ENCODE data around the gene PRR19. TPM values are rescaled to one million over a fixed set of nuclear protein-coding genes. Genes with fewer than 3 reads are reported as not detected.
A peak's percentile ranks its signal among the peaks of the same experiment; 100 is the strongest.

PRR19 gene
- total and polyA plus RNA-seq, 4 donors = 0.27 to 0.43 (median 0.42) TPM; not detected in 1

GRCh38 chr19:42271861-42272534, 29.9 kb upstream of the PRR19 start:
- Histone ChIP-seq H3K27ac (ENCODE audit: low read depth in 1 of 2, low read length in 2 of 2) (peak overlapping the region; percentile 81 to 91), H3K9me3 (ENCODE audit: control insufficient read depth in 4 of 4, low read length in 3 of 4) (no peaks in the 10 kb centered on the region), H3K27me3 (ENCODE audit: control insufficient read depth in 4 of 4, insufficient read depth in 4 of 4, low read length in 3 of 4) (no peaks in the 10 kb centered on the region), H3K4me3 (ENCODE audit: low read depth in 1 of 3, low read length in 3 of 3) (no peak overlapping the region), H3K4me1 (ENCODE audit: control insufficient read depth in 4 of 4, insufficient read depth in 4 of 4, low read length in 3 of 4) (peaks cover 6 to 44% (median 23%) of the 10 kb centered on the region in 4 donors), H3K9ac (ENCODE audit: low read depth in 1 of 2, low read length in 2 of 2) (no peak overlapping the region), H3K36me3 (ENCODE audit: control insufficient read depth in 4 of 4, insufficient read depth in 3 of 4, low read depth in 1 of 4, low read length in 3 of 4) (peaks cover 5 to 21% (median 12%) of the 10 kb centered on the region in 4 donors)
- no peak for DNase-seq (ENCODE audit: low spot score)
- 93% methylated on average over 35 of the region's 35 CpGs for WGBS
- TF ChIP-seq FOXA2 (IDR thresholded peaks at IDR 0.05) (no peak), ZBTB33 (IDR thresholded peaks at IDR 0.05) (no peak), MAX (IDR thresholded peaks at IDR 0.05) (no peak), EGR1 (IDR thresholded peaks at IDR 0.05; ENCODE audit: low read depth in 2 of 2) (no peak), GABPA (IDR thresholded peaks at IDR 0.05 in 1 of 2, conservative IDR thresholded peaks at IDR 0.05 in 1 of 2) (no peak), NR2F2 (IDR thresholded peaks at IDR 0.05) (no peak), FOXA1 (IDR thresholded peaks at IDR 0.05) (no peak), TAF1 (conservative IDR thresholded peaks at IDR 0.05) (no peak), HNF4A (conservative IDR thresholded peaks at IDR 0.05) (no peak), REST (IDR thresholded peaks at IDR 0.05) (no peak), YY1 (IDR thresholded peaks at IDR 0.05) (no peak), RXRA (IDR thresholded peaks at IDR 0.05) (no peak), SP1 (IDR thresholded peaks at IDR 0.05) (no peak), CTCF (IDR thresholded peaks at IDR 0.05; ENCODE audit: low read depth, low read length, missing input control) (no peak), JUND (IDR thresholded peaks at IDR 0.05) (no peak), HNF4G (IDR thresholded peaks at IDR 0.05) (no peak), ATF3 (IDR thresholded peaks at IDR 0.05) (no peak), RAD21 (IDR thresholded peaks at IDR 0.05) (no peak)
